LNCaP clone FGC (cell line): Measurements from ENCODE around the gene RIMBP3C.
"Not testable (repeated sequence)": the region's sequence is repeated elsewhere in the genome, so short reads cannot be mapped to it uniquely, and the experiment has no call there.

Experiments used
- DNase-seq: peaks from one replicate; pipeline ENCODE4 v3.0.0-alpha.2; 2011; ENCODE audit warnings: low read depth
- H3K4me3 ChIP-seq: 2 replicates; pipeline ENCODE4 v1.5.1; 2011; ENCODE audit warnings: mild to moderate bottlenecking, low read depth, low read length, control low read depth
- CTCF ChIP-seq: IDR thresholded peaks from 2 replicates; pipeline ENCODE4 v1.5.1; 2012; ENCODE audit warnings: mild to moderate bottlenecking; ENCODE audit not compliant: control insufficient read depth, insufficient read depth; ENCODE audit errors: extremely low read depth

RIMBP3C gene

GRCh38 chr22:21579474-21579851 is 28.2 kb upstream of the RIMBP3C start:
- TF ChIP-seq CTCF, result no peak
- no peak for DNase-seq
- H3K4me3 ChIP-seq, result peak overlapping the region; percentile 26

- no peak for DNase-seq
- no peak overlapping the region for H3K4me3 ChIP-seq
- TF ChIP-seq CTCF, result no peak
Measured at GRCh38 chr22:21573750-21574494, 22.7 kb upstream of the RIMBP3C start.

GRCh38 chr22:21573293-21573734 is 22.1 kb upstream of the RIMBP3C start:
- no peak overlapping the region for H3K4me3 ChIP-seq
- no peak for TF ChIP-seq CTCF
- DNase-seq, result no peak

- DNase-seq, result no peak
- H3K4me3 ChIP-seq, result no peak overlapping the region
- no peak for TF ChIP-seq CTCF
Measured at GRCh38 chr22:21571679-21572078, 20.4 kb upstream of the RIMBP3C start.

- DNase-seq, result no peak
- no peak for TF ChIP-seq CTCF
- H3K4me3 ChIP-seq, result no peak overlapping the region
Measured at GRCh38 chr22:21570398-21570797, 19.1 kb upstream of the RIMBP3C start.

GRCh38 chr22:21569459-21570170 is 18.4 kb upstream of the RIMBP3C start:
- no peak for DNase-seq
- peak overlapping the region; percentile 89 for H3K4me3 ChIP-seq
- no peak for TF ChIP-seq CTCF

- DNase-seq, result not testable (repeated sequence)
- peak overlapping the region; percentile 89 for H3K4me3 ChIP-seq
Measured at GRCh38 chr22:21569076-21569427, 17.8 kb upstream of the RIMBP3C start.
